Colon (tissue), 2 donors: Measurements from ENCODE around the gene DHRS13.
"Not testable (repeated sequence)": the region's sequence is repeated elsewhere in the genome, so short reads cannot be mapped to it uniquely, and the experiment has no call there.

ENCODE experiments used
- FAIRE-seq: peaks from 2 replicates; lab custom pipeline; 2012; peaks lifted over from hg19 to GRCh38; lab: Jason Lieb, UNC
- donor health status: control.
- donor health status: control.

The DHRS13 gene

DNA sequence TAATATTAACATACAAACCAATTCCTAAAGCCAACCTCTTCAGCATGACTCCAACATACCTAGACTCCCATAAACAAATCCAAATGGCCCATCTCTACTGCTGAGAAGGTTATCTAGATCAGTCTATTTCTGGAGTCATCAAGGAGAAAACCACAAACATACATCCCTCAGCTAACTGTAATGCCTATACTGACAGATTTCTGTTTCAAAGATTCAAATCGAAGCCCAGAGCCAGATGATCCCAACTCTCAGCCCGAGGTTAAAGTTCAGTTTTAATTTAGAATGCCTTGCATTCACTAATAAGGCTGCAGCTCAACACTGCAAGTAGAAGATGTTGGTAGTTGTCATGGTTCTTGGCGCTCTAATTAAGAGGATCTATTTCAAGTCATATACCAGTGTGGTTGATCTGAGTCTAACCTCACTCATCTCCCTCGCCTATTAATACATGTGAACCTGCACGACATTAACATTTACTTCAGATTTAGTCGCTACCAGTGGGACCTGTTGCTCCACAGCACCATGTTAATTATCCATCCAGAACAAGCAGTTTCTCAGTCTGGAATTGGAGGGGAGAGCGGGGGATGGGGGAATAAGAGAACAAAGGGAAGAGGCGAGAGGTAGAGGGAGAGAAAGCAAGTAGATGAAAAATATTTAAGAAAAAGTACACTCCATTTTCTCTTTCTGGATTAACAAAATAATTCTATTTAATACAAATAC is 33.0 kb upstream of the DHRS13 start:
- no peak for FAIRE-seq

DNA sequence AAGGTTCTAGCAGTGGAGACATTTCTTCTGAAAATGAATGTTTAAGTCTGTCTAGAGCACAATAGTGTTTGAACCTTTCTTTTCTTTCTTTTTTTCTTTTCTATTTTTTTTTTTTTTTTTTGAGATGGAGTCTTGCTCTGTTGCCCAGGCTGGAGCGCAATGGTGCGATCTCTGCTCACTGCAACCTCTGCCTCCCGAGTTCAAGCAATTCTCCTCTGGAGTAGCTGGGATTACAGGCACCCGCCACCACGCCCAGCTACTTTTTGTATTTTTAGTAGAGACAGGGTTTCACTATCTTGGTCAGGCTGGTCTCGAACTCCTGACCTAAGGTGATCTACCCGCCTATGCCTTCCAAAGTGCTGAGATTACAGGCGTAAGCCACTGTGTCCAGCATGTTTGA is 31.6 kb upstream of the DHRS13 start:
- not testable (repeated sequence) for FAIRE-seq

GRCh38 chr17:28929787-28930186 is 26.9 kb upstream of the DHRS13 start:
- no peak for FAIRE-seq

DNA sequence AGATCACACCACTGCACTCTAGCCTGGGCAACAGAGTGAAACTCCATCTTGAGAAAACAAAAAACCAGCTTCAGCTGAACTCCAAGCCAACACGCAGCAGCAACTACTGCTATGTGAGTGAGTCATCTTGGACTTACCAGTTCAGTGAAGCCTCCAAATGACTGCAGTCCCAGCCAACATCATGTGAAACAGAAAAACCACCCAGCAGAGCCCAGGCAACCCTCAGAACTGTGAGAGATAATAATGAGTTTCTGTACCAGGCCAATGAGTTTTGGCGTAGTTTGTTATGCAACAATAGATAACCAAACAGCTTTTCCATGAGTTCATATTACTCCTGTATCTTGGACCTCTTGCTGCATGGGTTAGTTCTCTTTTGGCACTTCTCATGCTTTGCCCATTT is 25.2 kb upstream of the DHRS13 start:
- FAIRE-seq, result no peak

DNA sequence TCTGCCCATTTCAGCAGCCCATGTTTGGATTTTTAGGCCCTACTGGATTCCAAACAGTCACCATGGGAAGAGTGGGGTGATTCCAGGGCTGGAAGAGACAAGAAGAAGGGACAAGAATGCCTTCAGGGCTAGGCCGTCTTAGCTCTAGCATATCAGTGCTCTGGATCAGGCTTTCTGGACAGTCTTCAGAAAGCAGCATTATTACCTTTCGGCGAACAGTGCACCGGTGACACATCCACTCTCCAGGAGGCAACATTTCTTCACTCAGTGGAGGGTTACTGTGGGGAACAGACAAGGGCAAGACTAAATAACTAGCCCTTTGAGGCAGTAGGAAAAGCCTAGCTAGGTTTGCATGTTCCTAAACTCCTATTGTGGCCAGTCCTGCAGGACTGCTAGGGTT is 23.9 kb upstream of the DHRS13 start:
- FAIRE-seq, result no peak

DNA sequence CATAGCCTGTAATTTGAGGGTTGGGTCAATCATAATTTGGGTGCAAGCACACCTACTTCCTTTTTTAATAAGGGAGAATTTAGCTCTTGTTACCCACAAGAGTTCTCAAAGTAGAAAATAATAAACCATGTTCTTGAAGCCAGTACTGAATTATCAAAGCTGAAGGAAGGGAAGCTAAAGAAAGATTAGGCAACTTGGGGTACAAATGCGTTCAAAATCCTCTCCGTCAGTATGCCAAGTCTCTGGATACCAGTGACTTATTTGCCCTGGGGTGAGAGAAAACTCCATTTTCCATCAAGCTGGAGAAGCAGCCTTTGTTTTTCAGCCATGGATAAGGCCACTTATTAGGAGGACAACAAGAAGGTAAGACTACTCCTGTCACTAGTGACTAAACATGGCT is 23.5 kb upstream of the DHRS13 start:
- FAIRE-seq, result no peak

DNA sequence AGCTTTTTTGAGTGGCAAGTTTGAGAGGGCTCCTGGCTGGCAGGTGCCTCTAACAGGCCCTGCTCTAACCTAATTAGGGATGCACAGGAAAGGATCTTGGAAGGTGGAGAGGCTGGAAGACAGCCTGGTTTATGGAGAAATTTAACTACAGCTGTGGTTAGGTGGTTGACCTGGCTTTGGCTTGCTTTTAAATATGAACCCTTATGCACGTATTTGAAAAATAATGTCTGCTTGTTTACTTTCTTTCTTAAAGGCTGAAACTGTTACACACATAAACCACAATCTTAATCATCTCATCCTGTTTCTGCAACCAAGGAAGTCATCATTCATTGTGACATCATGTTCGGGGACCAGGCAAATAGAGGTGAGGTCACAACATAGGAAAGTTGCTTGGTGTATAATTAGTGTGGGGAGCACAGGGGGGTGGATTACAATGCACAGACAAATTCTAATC is 23.1 kb upstream of the DHRS13 start:
- FAIRE-seq, result no peak

GRCh38 chr17:28920201-28920600 is 17.3 kb upstream of the DHRS13 start:
- no peak for FAIRE-seq

- FAIRE-seq, result no peak
Observed at GRCh38 chr17:28918295-28918694, 15.4 kb upstream of the DHRS13 start.

GRCh38 chr17:28917465-28917864 is 14.6 kb upstream of the DHRS13 start:
- FAIRE-seq, result no peak

DNA sequence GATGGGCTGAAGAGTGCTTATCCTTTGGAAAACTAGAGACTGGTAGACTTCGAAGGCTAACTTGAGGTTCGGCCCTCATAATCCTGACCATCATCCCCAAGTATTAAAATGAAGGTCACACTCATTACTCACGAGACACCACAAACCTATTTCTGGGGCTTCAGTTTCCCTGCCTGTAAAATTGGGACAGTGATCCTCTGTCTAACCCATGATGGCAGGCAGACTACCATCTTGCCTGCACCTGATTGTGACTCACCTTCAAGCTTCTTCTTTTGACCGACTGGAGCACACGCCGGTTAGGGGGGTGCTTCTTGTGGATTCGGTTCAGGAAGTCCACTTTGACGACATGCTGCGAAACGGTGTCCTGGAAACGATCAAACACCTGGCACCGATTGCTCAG is 14.2 kb upstream of the DHRS13 start:
- FAIRE-seq, result no peak

DNA sequence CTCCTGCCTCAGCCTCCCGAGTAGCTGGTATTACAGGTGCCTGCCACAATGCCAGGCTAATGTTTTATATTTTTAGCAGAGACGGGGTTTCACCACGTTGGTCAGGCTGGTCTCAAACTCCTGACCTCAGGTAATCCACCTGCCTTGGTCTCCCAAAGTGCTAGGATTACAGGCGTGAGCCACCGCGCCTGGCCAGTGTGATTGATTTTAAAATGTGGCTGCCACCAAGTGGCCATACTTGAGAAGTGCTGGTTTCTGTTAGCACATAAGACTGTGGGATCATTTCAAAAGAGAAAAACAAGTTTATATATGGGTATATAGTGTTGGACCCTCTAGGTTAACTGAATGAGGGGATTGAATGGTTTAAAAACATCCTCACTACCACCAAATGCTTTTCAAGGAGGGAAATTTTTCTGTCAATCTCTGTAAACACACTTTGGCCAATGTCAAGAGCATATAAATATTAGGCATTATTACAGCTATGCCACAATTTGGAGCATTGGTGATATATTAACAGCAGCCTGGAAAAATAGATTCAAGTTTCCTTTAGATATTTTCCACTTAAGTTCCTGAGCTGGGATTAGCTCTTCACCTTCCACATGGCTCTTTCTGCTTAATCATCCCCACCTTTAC is 13.5 kb upstream of the DHRS13 start:
- no peak for FAIRE-seq

DNA sequence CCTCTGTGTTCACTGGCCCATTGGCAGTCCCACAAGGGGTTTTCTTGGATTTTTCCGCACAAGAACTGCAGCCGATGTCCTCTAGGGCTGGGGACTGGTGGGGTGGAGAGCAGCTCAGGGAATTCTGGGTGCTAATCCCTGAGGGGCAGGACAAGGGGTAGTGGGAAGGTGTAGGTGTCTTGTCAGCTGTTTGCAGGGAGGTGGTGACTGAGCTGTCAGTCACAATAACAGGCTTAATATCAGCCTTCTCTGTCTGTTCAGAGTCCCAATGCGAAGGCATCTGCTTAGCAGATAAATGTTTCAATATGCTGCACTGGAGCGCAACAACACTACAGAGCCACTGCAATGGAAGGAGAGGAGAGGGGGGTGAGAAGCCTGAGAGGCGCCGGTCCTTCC is 10.1 kb upstream of the DHRS13 start:
- FAIRE-seq, result no peak

- no peak for FAIRE-seq
Observed at GRCh38 chr17:28912281-28912937, 9.5 kb upstream of the DHRS13 start.

- no peak for FAIRE-seq
Observed at GRCh38 chr17:28911411-28912045, 8.6 kb upstream of the DHRS13 start.

DNA sequence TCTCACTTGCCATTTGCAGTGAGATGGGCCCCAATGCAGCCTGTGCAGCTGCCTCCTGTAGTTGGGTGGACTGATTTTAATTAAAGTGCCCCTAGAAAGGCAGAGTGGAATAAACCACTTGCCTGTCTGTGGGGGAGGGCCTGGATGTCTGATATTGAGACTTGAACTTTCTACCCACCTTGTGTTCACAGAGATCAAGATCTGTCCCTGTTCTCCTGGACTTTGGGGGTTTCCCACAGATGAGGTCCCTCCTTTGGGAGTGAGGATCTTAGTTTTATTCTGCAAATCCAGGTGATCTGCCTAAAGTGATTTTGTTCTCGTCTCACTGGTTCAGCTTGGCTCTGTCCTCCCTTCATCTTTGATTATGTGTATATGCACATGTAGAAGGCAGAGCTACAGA is 7.7 kb upstream of the DHRS13 start:
- FAIRE-seq, result no peak

- no peak for FAIRE-seq
Observed at GRCh38 chr17:28908640-28909167, 5.8 kb upstream of the DHRS13 start.

- no peak for FAIRE-seq
Observed at GRCh38 chr17:28907709-28908475, 5.0 kb upstream of the DHRS13 start.

DNA sequence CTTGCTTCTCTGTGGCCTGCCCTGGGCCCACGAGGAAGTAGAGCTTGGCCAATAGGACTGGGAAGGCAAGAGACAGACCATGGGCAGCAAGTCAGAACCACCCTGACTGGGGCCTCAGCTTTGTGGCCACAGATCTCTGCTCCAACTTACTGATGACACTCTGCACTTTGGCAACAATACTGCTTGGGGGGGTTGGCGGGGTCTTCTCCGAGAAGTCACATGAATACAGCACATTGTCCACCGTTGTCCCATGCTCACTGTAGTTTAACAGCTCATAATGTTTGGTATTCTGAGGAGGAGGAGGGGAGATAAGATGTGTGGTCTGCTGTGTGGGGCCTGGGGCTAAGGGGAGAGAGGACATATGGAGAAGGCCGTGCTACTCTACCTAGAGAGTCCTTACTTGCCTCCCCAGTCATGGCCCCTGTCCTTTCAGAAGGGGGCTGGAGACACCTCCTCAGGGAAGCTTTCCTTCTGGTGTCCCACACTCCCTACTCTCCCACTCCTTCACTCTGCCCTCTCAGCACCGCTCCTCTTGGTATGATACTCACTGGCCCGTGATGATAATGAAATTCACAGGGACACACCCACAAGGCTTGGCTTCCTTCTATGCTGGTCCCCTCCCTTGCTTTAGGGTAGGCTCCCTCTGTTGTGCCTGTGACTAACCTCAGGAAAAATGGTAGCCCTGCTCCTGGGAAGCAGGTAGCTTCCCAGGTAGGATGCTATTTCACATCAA is 4.0 kb upstream of the DHRS13 start:
- no peak for FAIRE-seq

GRCh38 chr17:28906276-28906675 is 3.4 kb upstream of the DHRS13 start:
- FAIRE-seq, result no peak

DNA sequence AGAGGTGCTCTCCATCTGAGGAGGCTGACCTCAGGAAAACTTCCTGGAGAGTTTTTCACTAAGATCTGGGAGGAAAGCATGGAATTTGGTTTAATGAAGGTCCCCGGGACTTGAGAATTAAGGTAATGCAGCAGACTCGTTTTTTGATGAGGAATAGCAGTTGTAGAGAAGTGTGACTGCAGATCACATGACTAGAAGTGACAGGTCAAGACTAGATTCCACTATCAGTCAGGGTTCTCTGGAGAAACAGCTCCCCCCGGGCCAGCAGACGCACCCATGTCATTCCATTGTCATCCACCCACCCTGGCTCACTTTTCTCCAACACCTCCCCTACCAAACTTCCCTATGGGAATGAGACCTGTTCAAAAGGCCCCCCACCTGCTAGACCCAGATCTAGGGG is 1.9 kb upstream of the DHRS13 start:
- FAIRE-seq, result no peak

DNA sequence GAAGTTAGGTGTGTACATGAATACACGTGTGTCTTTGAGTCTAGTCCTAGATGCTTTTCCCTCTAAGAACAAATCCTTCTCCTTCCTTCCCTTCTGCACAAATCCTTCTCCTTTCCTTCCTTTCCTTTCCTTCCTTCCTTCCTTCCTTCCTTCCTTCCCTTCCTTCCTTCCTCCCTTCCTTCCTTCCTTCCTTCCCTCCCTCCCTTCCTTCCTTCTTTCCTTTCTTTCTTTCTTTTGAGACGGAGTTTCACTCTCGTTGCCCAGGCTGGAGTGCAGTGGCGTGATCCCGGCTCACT is 615 bp upstream of the DHRS13 start:
- FAIRE-seq, result not testable (repeated sequence)
